ENCODE data around the gene BEAN1. TPM values are rescaled to one million over a fixed set of nuclear protein-coding genes. Genes with fewer than 3 reads are reported as not detected.
"Not testable (repeated sequence)": the region's sequence is repeated elsewhere in the genome, so short reads cannot be mapped to it uniquely, and the experiment has no call there.

The BEAN1 gene
- polyA plus RNA-seq, 1 donor = 1.5 TPM

DNA sequence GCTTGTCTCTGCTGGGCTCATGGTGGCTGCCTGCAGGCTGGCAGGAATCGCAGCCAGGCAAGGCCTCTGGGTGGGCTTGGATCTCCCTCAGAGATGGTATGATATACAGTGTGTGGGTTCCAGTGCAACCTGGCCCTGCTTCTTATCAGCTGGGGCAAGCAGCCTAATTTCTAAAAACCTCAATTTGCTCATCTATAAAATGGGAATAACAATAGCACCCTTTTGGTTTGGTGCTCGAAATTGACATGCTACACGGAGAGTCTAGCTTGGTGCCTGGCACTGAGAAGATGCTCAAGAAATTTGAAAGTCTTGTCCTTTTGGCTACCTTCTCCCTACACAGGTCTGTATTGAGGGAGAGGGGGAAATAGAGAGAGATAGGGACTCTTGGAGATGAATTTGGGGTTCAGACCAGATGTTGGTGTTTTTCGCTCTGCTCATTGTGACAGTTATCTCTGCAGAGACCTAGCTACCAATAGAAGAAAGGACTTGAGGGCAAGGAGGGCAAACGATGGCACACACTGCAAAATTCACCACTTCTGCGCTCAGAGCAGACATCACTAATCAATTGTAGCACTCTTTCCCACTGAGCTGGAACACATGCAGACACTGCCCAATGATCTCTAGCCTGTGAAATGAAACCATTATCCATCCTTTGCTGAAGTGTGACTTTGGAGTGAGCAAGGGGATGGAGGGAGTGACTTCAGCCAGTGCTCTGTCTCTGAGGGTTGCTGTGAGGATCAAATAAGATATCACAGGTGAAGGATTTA lies 15.6 kb downstream of the BEAN1 start:
- Histone ChIP-seq H3K4me1 (ENCODE audit: control insufficient read depth, insufficient read depth, low read length) (no peaks in the 10 kb centered on the region), H3K9me3 (ENCODE audit: control insufficient read depth, low read depth, low read length) (no peaks in the 10 kb centered on the region), H3K27ac (ENCODE audit: low read length) (no peak overlapping the region), H3K36me3 (ENCODE audit: control insufficient read depth, insufficient read depth, low read length) (no peaks in the 10 kb centered on the region), H3K4me3 (ENCODE audit: low read length) (no peak overlapping the region), H3K27me3 (ENCODE audit: control insufficient read depth, insufficient read depth, low read length) (peaks cover 31% of the 10 kb centered on the region)
- no peak for DNase-seq
- WGBS (ENCODE audit: insufficient coverage, low lambda C conversion rate) = no CpG with 5 or more reads among the region's 6 CpGs

DNA sequence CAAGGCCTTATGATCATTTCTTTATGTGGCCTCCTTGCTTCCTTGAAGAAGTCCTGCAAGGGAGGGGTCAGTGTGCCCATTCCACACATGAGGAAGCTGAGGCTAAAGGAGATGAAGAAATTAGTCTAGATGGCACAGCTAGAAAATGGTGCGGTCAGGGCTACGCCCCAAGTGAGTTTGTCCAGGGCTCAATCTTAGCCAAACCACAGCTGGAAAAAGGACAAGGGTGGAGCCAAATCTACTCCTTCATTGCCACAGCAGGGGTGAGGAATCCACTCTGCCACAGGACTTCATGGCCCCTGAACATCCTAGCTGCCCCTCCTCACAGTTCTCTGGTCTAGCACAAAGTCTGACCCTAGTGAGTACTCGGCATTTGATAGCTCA lies 16.2 kb downstream of the BEAN1 start:
- no peak for DNase-seq
- Histone ChIP-seq H3K9me3 (ENCODE audit: control insufficient read depth, low read depth, low read length) (no peaks in the 10 kb centered on the region), H3K36me3 (ENCODE audit: control insufficient read depth, insufficient read depth, low read length) (no peaks in the 10 kb centered on the region), H3K4me3 (ENCODE audit: low read length) (no peak overlapping the region), H3K4me1 (ENCODE audit: control insufficient read depth, insufficient read depth, low read length) (no peaks in the 10 kb centered on the region), H3K27me3 (ENCODE audit: control insufficient read depth, insufficient read depth, low read length) (peaks cover 32% of the 10 kb centered on the region), H3K27ac (ENCODE audit: low read length) (no peak overlapping the region)
- WGBS (ENCODE audit: insufficient coverage, low lambda C conversion rate) = no CpG with 5 or more reads among the region's 3 CpGs

DNA sequence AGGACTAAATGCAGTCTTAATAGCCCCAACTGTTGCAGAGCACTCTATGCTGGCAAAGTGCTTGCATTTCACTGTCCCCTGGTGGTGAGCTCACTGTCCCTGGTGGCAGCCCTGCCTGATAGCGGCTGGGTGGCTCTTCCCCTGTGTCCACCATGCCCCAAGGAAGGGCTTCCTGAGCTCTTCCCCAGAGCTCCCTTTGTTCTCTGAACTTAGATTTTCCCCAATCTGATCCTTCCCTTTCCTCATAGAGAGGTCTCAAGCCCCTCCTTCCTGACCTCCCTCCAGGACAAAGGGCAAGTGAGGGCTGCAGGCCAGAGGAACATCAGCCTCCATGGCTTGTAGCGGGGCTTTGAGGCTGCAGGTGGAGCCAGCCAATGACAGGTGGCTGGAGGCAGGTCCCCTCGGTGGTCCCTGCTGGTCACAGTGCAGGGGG lies 17.0 kb downstream of the BEAN1 start:
- WGBS (ENCODE audit: insufficient coverage, low lambda C conversion rate) = no CpG with 5 or more reads among the region's 3 CpGs
- H3K27me3 ChIP-seq (ENCODE audit: control insufficient read depth, insufficient read depth, low read length) = peaks cover 32% of the 10 kb centered on the region
- H3K4me3 ChIP-seq (ENCODE audit: low read length) = no peak overlapping the region
- H3K36me3 ChIP-seq (ENCODE audit: control insufficient read depth, insufficient read depth, low read length) = no peaks in the 10 kb centered on the region
- H3K4me1 ChIP-seq (ENCODE audit: control insufficient read depth, insufficient read depth, low read length) = no peaks in the 10 kb centered on the region
- no peaks in the 10 kb centered on the region for H3K9me3 ChIP-seq (ENCODE audit: control insufficient read depth, low read depth, low read length)
- H3K27ac ChIP-seq (ENCODE audit: low read length) = no peak overlapping the region
- DNase-seq = no peak

DNA sequence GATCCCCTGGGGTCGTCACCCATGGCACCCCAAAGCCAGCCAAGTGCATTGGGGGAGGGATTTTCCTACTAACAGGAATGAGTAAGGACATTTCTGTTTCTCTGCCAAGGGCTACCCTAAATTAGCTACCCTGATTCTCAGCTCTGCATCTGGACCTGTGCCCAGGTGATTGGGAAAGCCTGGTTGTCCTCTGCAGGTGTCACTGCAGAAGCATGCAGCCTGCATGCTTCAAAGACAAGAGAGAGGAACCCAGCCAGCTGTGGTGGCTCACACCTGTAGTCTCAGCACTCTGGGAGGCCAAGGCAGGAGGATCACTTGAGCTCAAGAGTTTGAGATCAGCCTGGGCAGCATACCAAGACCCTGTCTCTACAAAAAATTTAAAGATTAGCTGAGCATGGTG lies 19.6 kb downstream of the BEAN1 start:
- no CpG with 5 or more reads among the region's 1 CpG for WGBS (ENCODE audit: insufficient coverage, low lambda C conversion rate)
- peaks cover 23% of the 10 kb centered on the region for H3K27me3 ChIP-seq (ENCODE audit: control insufficient read depth, insufficient read depth, low read length)
- no peaks in the 10 kb centered on the region for H3K9me3 ChIP-seq (ENCODE audit: control insufficient read depth, low read depth, low read length)
- H3K4me1 ChIP-seq (ENCODE audit: control insufficient read depth, insufficient read depth, low read length) = no peaks in the 10 kb centered on the region
- no peak overlapping the region for H3K4me3 ChIP-seq (ENCODE audit: low read length)
- H3K36me3 ChIP-seq (ENCODE audit: control insufficient read depth, insufficient read depth, low read length) = no peaks in the 10 kb centered on the region
- DNase-seq = no peak
- H3K27ac ChIP-seq (ENCODE audit: low read length) = no peak overlapping the region

DNA sequence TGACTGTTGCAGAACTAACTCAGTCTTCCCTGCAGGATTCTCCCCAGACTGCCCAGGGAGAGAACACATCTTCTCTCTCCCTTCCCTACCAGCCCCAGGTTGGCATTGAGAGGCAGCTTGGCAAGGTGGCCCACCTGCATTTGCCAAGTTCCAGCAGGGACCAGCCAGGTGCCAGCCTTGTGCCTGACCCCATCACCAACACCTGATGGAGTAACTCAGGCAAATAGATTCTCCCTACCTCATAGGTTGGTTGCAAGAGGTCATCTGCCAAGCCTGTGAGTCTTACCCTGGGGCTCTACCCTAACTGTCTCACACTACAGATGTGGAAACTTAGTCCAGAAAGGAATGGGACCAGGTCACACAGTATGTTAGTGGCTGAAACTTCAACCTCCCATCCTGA lies 20.4 kb downstream of the BEAN1 start:
- Histone ChIP-seq H3K27me3 (ENCODE audit: control insufficient read depth, insufficient read depth, low read length) (peaks cover 23% of the 10 kb centered on the region), H3K4me1 (ENCODE audit: control insufficient read depth, insufficient read depth, low read length) (no peaks in the 10 kb centered on the region), H3K9me3 (ENCODE audit: control insufficient read depth, low read depth, low read length) (no peaks in the 10 kb centered on the region), H3K36me3 (ENCODE audit: control insufficient read depth, insufficient read depth, low read length) (no peaks in the 10 kb centered on the region), H3K4me3 (ENCODE audit: low read length) (no peak overlapping the region), H3K27ac (ENCODE audit: low read length) (no peak overlapping the region)
- DNase-seq = no peak

DNA sequence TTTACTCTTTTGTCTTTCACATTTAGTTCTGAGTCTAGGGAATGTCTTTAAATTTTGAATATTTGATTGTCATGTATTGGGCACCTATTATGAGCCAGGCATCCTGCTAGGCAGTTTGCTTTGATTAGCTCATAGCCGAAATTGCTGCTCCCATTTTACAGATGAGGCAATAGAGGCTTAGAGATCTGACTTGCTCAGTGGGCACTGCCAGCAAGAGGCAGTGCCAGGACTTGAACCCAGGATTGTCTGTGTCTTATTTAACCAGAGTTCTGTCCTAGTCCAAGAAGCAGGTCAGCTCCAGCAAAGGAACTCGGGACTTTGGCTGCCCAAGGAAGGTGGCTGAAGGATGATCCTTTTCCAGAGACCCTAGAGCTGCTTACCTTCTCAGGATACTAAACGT lies 24.5 kb downstream of the BEAN1 start:
- Histone ChIP-seq H3K9me3 (ENCODE audit: control insufficient read depth, low read depth, low read length) (no peaks in the 10 kb centered on the region), H3K27me3 (ENCODE audit: control insufficient read depth, insufficient read depth, low read length) (peaks cover 14% of the 10 kb centered on the region), H3K4me3 (ENCODE audit: low read length) (no peak overlapping the region), H3K27ac (ENCODE audit: low read length) (no peak overlapping the region), H3K4me1 (ENCODE audit: control insufficient read depth, insufficient read depth, low read length) (no peaks in the 10 kb centered on the region), H3K36me3 (ENCODE audit: control insufficient read depth, insufficient read depth, low read length) (no peaks in the 10 kb centered on the region)
- no CpG with 5 or more reads among the region's 3 CpGs for WGBS (ENCODE audit: insufficient coverage, low lambda C conversion rate)
- no peak for DNase-seq

DNA sequence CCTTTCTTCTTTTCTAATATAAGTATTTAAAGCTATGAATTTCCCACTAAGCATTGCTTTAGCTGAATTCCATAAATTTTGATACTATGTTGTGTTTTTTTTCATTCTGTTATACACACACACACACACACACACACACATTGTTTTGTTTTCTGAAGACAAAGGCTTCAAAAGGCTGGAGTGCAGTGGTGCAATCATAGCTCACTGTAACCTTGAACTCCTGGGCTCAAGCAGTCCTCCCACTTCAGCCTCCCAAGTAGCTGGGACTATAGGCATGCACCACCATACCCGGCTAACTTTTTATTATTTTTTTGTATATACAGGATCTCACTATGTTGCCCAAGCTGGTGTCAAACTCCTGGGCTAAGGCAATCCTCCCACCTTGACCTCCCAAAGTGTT lies 26.1 kb downstream of the BEAN1 start:
- not testable (repeated sequence) for H3K27me3 ChIP-seq (ENCODE audit: control insufficient read depth, insufficient read depth, low read length)
- WGBS (ENCODE audit: insufficient coverage, low lambda C conversion rate) = 80% methylated on average over 1 of the region's 1 CpG

DNA sequence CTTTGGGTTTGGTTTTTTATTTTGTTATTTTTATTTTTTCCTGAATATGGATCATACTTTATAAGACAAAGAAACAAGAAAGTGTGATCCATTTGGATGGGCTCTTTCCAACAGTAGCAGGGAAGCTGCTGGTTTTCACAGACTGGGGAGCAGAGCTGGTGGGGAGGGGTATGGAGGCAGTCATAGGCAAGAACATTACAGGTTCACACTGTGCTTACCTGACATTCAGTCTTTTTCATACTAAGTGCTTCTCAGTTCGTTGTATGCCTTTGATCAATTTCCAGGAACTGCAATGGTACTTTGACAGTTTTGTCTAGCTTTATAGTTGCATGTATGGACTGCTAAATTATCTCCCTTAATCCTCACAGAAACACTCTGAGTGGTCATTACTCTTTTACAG lies 27.7 kb downstream of the BEAN1 start:
- Histone ChIP-seq H3K4me3 (ENCODE audit: low read length) (no peak overlapping the region), H3K27ac (ENCODE audit: low read length) (no peak overlapping the region), H3K27me3 (ENCODE audit: control insufficient read depth, insufficient read depth, low read length) (peaks cover 6% of the 10 kb centered on the region), H3K4me1 (ENCODE audit: control insufficient read depth, insufficient read depth, low read length) (no peaks in the 10 kb centered on the region), H3K9me3 (ENCODE audit: control insufficient read depth, low read depth, low read length) (no peaks in the 10 kb centered on the region), H3K36me3 (ENCODE audit: control insufficient read depth, insufficient read depth, low read length) (no peaks in the 10 kb centered on the region)
- DNase-seq = no peak
- 80% methylated on average over 1 of the region's 1 CpG for WGBS (ENCODE audit: insufficient coverage, low lambda C conversion rate)

More for the DNA sequence above, 26.1 kb downstream of the BEAN1 start:
- not testable (repeated sequence) for DNase-seq; H3K36me3 ChIP-seq (ENCODE audit: control insufficient read depth, insufficient read depth, low read length); H3K9me3 ChIP-seq (ENCODE audit: control insufficient read depth, low read depth, low read length); H3K4me1 ChIP-seq (ENCODE audit: control insufficient read depth, insufficient read depth, low read length); H3K4me3 ChIP-seq (ENCODE audit: low read length); H3K27ac ChIP-seq (ENCODE audit: low read length)

DNA sequence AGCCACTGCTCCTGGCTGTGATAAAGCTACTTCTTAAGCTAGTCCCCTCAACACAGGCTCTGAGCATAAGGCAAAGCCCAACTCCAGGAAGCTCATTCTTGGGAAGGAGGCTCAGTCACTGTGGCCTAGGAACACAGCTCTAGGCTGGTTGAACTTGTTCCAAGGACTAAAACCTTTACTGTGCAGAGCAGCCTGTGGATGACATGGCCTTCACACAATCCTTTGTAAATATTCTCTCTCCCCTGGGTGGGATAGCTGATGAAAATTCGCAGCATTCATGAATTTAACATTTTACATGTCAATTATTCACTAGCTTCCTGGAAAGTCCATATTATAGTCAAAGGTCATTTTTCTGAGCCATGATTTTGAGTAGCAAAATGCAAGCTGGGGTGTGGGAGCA lies 28.9 kb downstream of the BEAN1 start:
- Histone ChIP-seq H3K4me3 (ENCODE audit: low read length) (no peak overlapping the region), H3K36me3 (ENCODE audit: control insufficient read depth, insufficient read depth, low read length) (no peaks in the 10 kb centered on the region), H3K27me3 (ENCODE audit: control insufficient read depth, insufficient read depth, low read length) (peaks cover 18% of the 10 kb centered on the region), H3K9me3 (ENCODE audit: control insufficient read depth, low read depth, low read length) (no peaks in the 10 kb centered on the region), H3K27ac (ENCODE audit: low read length) (no peak overlapping the region), H3K4me1 (ENCODE audit: control insufficient read depth, insufficient read depth, low read length) (no peaks in the 10 kb centered on the region)
- WGBS (ENCODE audit: insufficient coverage, low lambda C conversion rate) = no CpG with 5 or more reads among the region's 1 CpG
- no peak for DNase-seq

DNA sequence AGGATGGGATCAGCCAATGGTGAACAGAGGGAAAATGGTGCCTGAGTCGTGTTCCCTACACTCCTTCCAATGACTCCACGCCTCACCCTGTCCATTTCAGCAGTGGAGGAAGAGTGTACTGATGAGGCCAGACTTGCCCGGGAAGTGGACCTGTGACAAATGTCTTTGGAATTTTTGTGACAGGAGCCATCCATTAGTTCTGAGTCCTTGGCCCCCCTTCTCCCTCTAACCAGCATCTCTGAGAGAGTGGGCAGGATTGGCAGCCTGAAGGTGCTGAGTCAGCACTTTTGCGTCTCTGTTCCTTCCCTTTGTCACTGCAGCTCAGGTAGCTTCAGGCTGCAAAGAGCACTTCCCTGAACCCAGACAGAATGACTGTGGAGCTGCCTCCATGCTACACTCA lies 30.8 kb downstream of the BEAN1 start:
- H3K4me3 ChIP-seq (ENCODE audit: low read length) = no peak overlapping the region
- DNase-seq = no peak
- H3K9me3 ChIP-seq (ENCODE audit: control insufficient read depth, low read depth, low read length) = no peaks in the 10 kb centered on the region
- no CpG with 5 or more reads among the region's 4 CpGs for WGBS (ENCODE audit: insufficient coverage, low lambda C conversion rate)
- no peaks in the 10 kb centered on the region for H3K36me3 ChIP-seq (ENCODE audit: control insufficient read depth, insufficient read depth, low read length)
- H3K27me3 ChIP-seq (ENCODE audit: control insufficient read depth, insufficient read depth, low read length) = peaks cover 24% of the 10 kb centered on the region
- H3K4me1 ChIP-seq (ENCODE audit: control insufficient read depth, insufficient read depth, low read length) = no peaks in the 10 kb centered on the region
- no peak overlapping the region for H3K27ac ChIP-seq (ENCODE audit: low read length)

DNA sequence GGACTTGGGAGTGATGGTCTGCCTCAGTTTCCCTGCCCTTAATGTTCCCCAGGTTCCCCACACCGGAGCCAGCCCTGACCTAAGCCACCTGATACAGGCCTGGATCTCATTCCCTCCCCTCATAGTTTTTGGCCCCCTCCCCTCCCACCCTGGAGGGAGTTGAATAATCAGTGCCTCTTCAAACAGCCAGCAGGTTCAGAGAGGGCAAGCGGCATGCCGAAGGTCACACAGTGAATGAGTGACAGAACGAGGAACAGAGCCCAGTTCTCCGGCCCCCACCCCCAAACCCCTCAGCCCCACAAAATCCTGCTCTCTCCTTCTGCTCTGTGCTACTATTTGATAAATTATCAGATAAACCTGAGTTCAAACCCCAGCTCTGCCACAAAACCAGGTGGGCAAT lies 31.2 kb downstream of the BEAN1 start:
- DNase-seq = no peak
- no CpG with 5 or more reads among the region's 5 CpGs for WGBS (ENCODE audit: insufficient coverage, low lambda C conversion rate)
- H3K9me3 ChIP-seq (ENCODE audit: control insufficient read depth, low read depth, low read length) = no peaks in the 10 kb centered on the region

More for the DNA sequence above, 31.2 kb downstream of the BEAN1 start:
- H3K4me3 ChIP-seq (ENCODE audit: low read length) = no peak overlapping the region
- no peaks in the 10 kb centered on the region for H3K4me1 ChIP-seq (ENCODE audit: control insufficient read depth, insufficient read depth, low read length)
- no peak overlapping the region for H3K27ac ChIP-seq (ENCODE audit: low read length)
- H3K27me3 ChIP-seq (ENCODE audit: control insufficient read depth, insufficient read depth, low read length) = peaks cover 24% of the 10 kb centered on the region
- no peaks in the 10 kb centered on the region for H3K36me3 ChIP-seq (ENCODE audit: control insufficient read depth, insufficient read depth, low read length)

All from large intestine (tissue), 3 donors.